ENCODE data around the gene RAD21L1.
A peak's percentile ranks its signal among the peaks of the same experiment; 100 is the strongest.

The RAD21L1 gene

GRCh38 chr20:1206366-1207148, 19.3 kb upstream of the RAD21L1 start:
- Histone ChIP-seq H3K9ac (ENCODE audit: insufficient read length, low read depth) (no peak overlapping the region), H3K4me3 (ENCODE audit: insufficient read length, low read depth) (no peak overlapping the region), H3K27me3 (ENCODE audit: insufficient read depth, insufficient read length) (no peaks in the 10 kb centered on the region), H3K9me3 (ENCODE audit: insufficient read depth, low read length) (no peaks in the 10 kb centered on the region), H3K36me3 (ENCODE audit: insufficient read depth, insufficient read length, low read length) (no peaks in the 10 kb centered on the region), H3K4me1 (ENCODE audit: insufficient read depth, insufficient read length) (no peaks in the 10 kb centered on the region)
- no peak for DNase-seq (ENCODE audit: low read depth, low spot score)
- TF ChIP-seq SUZ12 (IDR thresholded peaks at IDR 0.05; ENCODE audit: extremely low read depth, insufficient read depth, insufficient read length) (no peak), YY1 (IDR thresholded peaks at IDR 0.05; ENCODE audit: insufficient read depth, insufficient read length) (no peak)

- no peak for DNase-seq (ENCODE audit: low read depth, low spot score)
- TF ChIP-seq ZNF274 (IDR thresholded peaks at IDR 0.05; ENCODE audit: low read depth, low read length) (no peak), YY1 (IDR thresholded peaks at IDR 0.05; ENCODE audit: insufficient read depth, insufficient read length) (no peak), SUZ12 (IDR thresholded peaks at IDR 0.05; ENCODE audit: extremely low read depth, insufficient read depth, insufficient read length) (no peak)
- no peaks in the 10 kb centered on the region for H3K27me3 ChIP-seq (ENCODE audit: insufficient read depth, insufficient read length)
- no peak overlapping the region for H3K9ac ChIP-seq (ENCODE audit: insufficient read length, low read depth)
- no peak overlapping the region for H3K4me3 ChIP-seq (ENCODE audit: insufficient read length, low read depth)
- H3K36me3 ChIP-seq (ENCODE audit: insufficient read depth, insufficient read length, low read length), result no peaks in the 10 kb centered on the region
- H3K4me1 ChIP-seq (ENCODE audit: insufficient read depth, insufficient read length), result no peaks in the 10 kb centered on the region
- no peaks in the 10 kb centered on the region for H3K9me3 ChIP-seq (ENCODE audit: insufficient read depth, low read length)
These were observed 18.5 kb upstream of the RAD21L1 start for GRCh38 chr20:1207293-1207878.

GRCh38 chr20:1209447-1210387, 16.1 kb upstream of the RAD21L1 start:
- TF ChIP-seq SUZ12 (IDR thresholded peaks at IDR 0.05; ENCODE audit: extremely low read depth, insufficient read depth, insufficient read length) (no peak), ZNF274 (IDR thresholded peaks at IDR 0.05; ENCODE audit: low read depth, low read length) (no peak), YY1 (IDR thresholded peaks at IDR 0.05; ENCODE audit: insufficient read depth, insufficient read length) (no peak)
- Histone ChIP-seq H3K9ac (ENCODE audit: insufficient read length, low read depth) (no peak overlapping the region), H3K4me1 (ENCODE audit: insufficient read depth, insufficient read length) (no peaks in the 10 kb centered on the region), H3K27me3 (ENCODE audit: insufficient read depth, insufficient read length) (peaks cover 7% of the 10 kb centered on the region), H3K4me3 (ENCODE audit: insufficient read length, low read depth) (no peak overlapping the region), H3K36me3 (ENCODE audit: insufficient read depth, insufficient read length, low read length) (no peaks in the 10 kb centered on the region), H3K9me3 (ENCODE audit: insufficient read depth, low read length) (no peaks in the 10 kb centered on the region)
- no peak for DNase-seq (ENCODE audit: low read depth, low spot score)

- Histone ChIP-seq H3K4me1 (ENCODE audit: insufficient read depth, insufficient read length) (no peaks in the 10 kb centered on the region), H3K4me3 (ENCODE audit: insufficient read length, low read depth) (no peak overlapping the region), H3K36me3 (ENCODE audit: insufficient read depth, insufficient read length, low read length) (no peaks in the 10 kb centered on the region), H3K9me3 (ENCODE audit: insufficient read depth, low read length) (no peaks in the 10 kb centered on the region), H3K27me3 (ENCODE audit: insufficient read depth, insufficient read length) (peaks cover 7% of the 10 kb centered on the region), H3K9ac (ENCODE audit: insufficient read length, low read depth) (no peak overlapping the region)
- no peak for TF ChIP-seq YY1 (IDR thresholded peaks at IDR 0.05; ENCODE audit: insufficient read depth, insufficient read length)
- TF ChIP-seq SUZ12 (IDR thresholded peaks at IDR 0.05; ENCODE audit: extremely low read depth, insufficient read depth, insufficient read length), result no peak
- TF ChIP-seq ZNF274 (IDR thresholded peaks at IDR 0.05; ENCODE audit: low read depth, low read length), result no peak
- DNase-seq (ENCODE audit: low read depth, low spot score), result no peak
These were observed 15.3 kb upstream of the RAD21L1 start for GRCh38 chr20:1210501-1210900.

GRCh38 chr20:1212023-1212422, 13.8 kb upstream of the RAD21L1 start:
- TF ChIP-seq ZNF274 (IDR thresholded peaks at IDR 0.05; ENCODE audit: low read depth, low read length), result no peak
- no peak for TF ChIP-seq SUZ12 (IDR thresholded peaks at IDR 0.05; ENCODE audit: extremely low read depth, insufficient read depth, insufficient read length)
- TF ChIP-seq YY1 (IDR thresholded peaks at IDR 0.05; ENCODE audit: insufficient read depth, insufficient read length), result no peak
- DNase-seq (ENCODE audit: low read depth, low spot score), result no peak
- Histone ChIP-seq H3K36me3 (ENCODE audit: insufficient read depth, insufficient read length, low read length) (no peaks in the 10 kb centered on the region), H3K9me3 (ENCODE audit: insufficient read depth, low read length) (no peaks in the 10 kb centered on the region), H3K4me1 (ENCODE audit: insufficient read depth, insufficient read length) (no peaks in the 10 kb centered on the region), H3K4me3 (ENCODE audit: insufficient read length, low read depth) (no peak overlapping the region), H3K27me3 (ENCODE audit: insufficient read depth, insufficient read length) (peaks cover 7% of the 10 kb centered on the region), H3K9ac (ENCODE audit: insufficient read length, low read depth) (no peak overlapping the region)

GRCh38 chr20:1212607-1213396, 13.0 kb upstream of the RAD21L1 start:
- TF ChIP-seq YY1 (IDR thresholded peaks at IDR 0.05; ENCODE audit: insufficient read depth, insufficient read length), result no peak
- no peak for TF ChIP-seq ZNF274 (IDR thresholded peaks at IDR 0.05; ENCODE audit: low read depth, low read length)
- TF ChIP-seq SUZ12 (IDR thresholded peaks at IDR 0.05; ENCODE audit: extremely low read depth, insufficient read depth, insufficient read length), result no peak
- peak; percentile 66 for DNase-seq (ENCODE audit: low read depth, low spot score)
- Histone ChIP-seq H3K27me3 (ENCODE audit: insufficient read depth, insufficient read length) (peaks cover 7% of the 10 kb centered on the region), H3K4me1 (ENCODE audit: insufficient read depth, insufficient read length) (no peaks in the 10 kb centered on the region), H3K36me3 (ENCODE audit: insufficient read depth, insufficient read length, low read length) (no peaks in the 10 kb centered on the region), H3K9me3 (ENCODE audit: insufficient read depth, low read length) (no peaks in the 10 kb centered on the region), H3K9ac (ENCODE audit: insufficient read length, low read depth) (no peak overlapping the region), H3K4me3 (ENCODE audit: insufficient read length, low read depth) (no peak overlapping the region)

Data from NT2/D1 (cell line).